Body of pancreas (tissue), 4 donors: ENCODE data around the gene KRTAP21-3. TPM values are rescaled to one million over a fixed set of nuclear protein-coding genes. Genes with fewer than 3 reads are reported as not detected.
"Not testable (repeated sequence)": the region's sequence is repeated elsewhere in the genome, so short reads cannot be mapped to it uniquely, and the experiment has no call there.

ENCODE experiments used
- ATAC-seq: fragments of 150-250 bp; one replicate; pipeline ENCODE4 v1.9.1; 2016
- DNase-seq, 4 donors: peaks; one replicate each; pipeline ENCODE4 v3.0.0-alpha.2; 2019
- H3K27ac ChIP-seq, 4 donors: fragments of 200-600 bp; sonication (generic); 1 replicate in 3 of 4; 2 replicates in 1 of 4; pipeline versions ENCODE4 v1.5.1 to v1.6.1; 2016 to 2019; ENCODE audit warnings: mild to moderate bottlenecking in 1 of 4, mixed read lengths in 1 of 4, moderate library complexity in 1 of 4
- H3K27me3 ChIP-seq, 2 donors: fragments of 200-600 bp; sonication (generic); one replicate each; pipeline ENCODE4 v1.6.0; 2016; ENCODE audit warnings: mild to moderate bottlenecking in 1 of 2
- H3K36me3 ChIP-seq, 2 donors: fragments of 200-600 bp; sonication (generic); replicated peaks in 1 of 2; 2 replicates each; pipeline ENCODE4 v1.5.1; 2016; ENCODE audit warnings: low read depth in 2 of 2; ENCODE audit not compliant: insufficient read depth in 1 of 2
- H3K4me1 ChIP-seq: fragments of 200-600 bp; sonication (generic); one replicate; pipeline ENCODE4 v1.6.0; 2016
- H3K4me3 ChIP-seq, 2 donors: fragments of 200-600 bp; sonication (generic); 1 replicate in 1 of 2; 2 replicates in 1 of 2; pipeline ENCODE4 v1.5.1; 2016 to 2019
- H3K9me3 ChIP-seq, 3 donors: fragments of 200-600 bp; sonication (generic); 1 replicate in 2 of 3; 2 replicates in 1 of 3; pipeline ENCODE4 v1.5.1; 2016
- POLR2A ChIP-seq, 3 donors: fragments of 450-650 bp; IDR thresholded peaks; one replicate each; pipeline ENCODE4 v1.6.1; 2016; ENCODE audit warnings: antibody characterized with exemption in 3 of 3, mild to moderate bottlenecking in 2 of 3
- WGBS, 2 donors: methylation state at CpG; one replicate each; pipeline ENCODE4 v1.1.5; 2017; 5-methylcytosine and 5-hydroxymethylcytosine counted together
- intact Hi-C: fragments of 100-400 bp; cut with DNase I; formaldehyde crosslinking; loops from one replicate; pipeline ENCODE4 v1.15.1; 2023
- total RNA-seq, 2 donors: library from RNA; depleted of rRNA; stranded (reverse); fragments of >200 nt; gene quantifications; one replicate each; pipeline ENCODE4 v1.1.0, GENCODE V29; 2016
- TF ChIP-seq, protein P1 (sequence below), 7 experiments: fragments of 450-650 bp in 4 of 7; fragments of 200-600 bp in 3 of 7; sonication (generic) in 3 of 7; IDR thresholded peaks; one replicate each; pipeline ENCODE4 v1.5.1; 2016 to 2019; ENCODE audit warnings: antibody characterized with exemption in 7 of 7

The KRTAP21-3 gene
- not detected for total RNA-seq

DNA sequence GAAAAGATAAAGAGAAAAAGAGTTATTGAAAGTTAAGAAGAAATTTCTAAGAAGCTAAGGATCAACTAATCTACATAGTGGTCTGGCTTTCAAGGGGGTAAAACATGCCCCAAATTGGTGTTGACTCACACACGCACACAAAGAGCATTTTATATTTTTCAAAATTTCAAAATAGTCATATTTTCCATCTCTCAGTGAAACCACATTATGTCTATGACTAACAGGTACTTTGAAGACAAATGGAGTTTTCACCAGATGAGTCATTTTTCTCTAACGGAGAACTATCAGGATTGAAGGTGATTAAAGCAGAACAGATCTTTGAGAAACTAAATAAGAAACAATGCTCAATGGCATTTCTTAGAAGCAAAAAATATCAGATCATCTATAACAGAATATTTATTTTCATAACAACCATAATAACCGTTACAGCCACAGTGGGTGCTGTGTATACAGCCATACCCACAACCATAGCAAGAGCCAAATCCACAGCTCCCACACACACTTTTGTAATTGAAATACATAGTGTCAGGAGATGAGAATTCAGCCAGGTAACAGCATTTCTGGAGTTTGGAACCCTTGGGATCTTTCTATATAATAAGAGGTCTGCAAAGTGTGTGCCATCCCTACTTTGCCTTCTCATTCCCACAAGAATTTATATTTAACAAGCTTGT, at the start of gene KRTAP21-3:
TSS of gene KRTAP21-3 (minus strand) at position 539 of the 671 bp plus-strand sequence. CDS start at position 521, 18 bp downstream.
- Histone ChIP-seq H3K4me1 (no peaks in the 10 kb centered on the region), H3K36me3 (no peaks in the 10 kb centered on the region), H3K9me3 (no peaks in the 10 kb centered on the region), H3K27ac (no peak within 1 kb of the TSS), H3K27me3 (no peaks in the 10 kb centered on the region), H3K4me3 (no peak within 1 kb of the TSS)
- TF ChIP-seq, protein P1, sequence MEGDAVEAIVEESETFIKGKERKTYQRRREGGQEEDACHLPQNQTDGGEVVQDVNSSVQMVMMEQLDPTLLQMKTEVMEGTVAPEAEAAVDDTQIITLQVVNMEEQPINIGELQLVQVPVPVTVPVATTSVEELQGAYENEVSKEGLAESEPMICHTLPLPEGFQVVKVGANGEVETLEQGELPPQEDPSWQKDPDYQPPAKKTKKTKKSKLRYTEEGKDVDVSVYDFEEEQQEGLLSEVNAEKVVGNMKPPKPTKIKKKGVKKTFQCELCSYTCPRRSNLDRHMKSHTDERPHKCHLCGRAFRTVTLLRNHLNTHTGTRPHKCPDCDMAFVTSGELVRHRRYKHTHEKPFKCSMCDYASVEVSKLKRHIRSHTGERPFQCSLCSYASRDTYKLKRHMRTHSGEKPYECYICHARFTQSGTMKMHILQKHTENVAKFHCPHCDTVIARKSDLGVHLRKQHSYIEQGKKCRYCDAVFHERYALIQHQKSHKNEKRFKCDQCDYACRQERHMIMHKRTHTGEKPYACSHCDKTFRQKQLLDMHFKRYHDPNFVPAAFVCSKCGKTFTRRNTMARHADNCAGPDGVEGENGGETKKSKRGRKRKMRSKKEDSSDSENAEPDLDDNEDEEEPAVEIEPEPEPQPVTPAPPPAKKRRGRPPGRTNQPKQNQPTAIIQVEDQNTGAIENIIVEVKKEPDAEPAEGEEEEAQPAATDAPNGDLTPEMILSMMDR (IDR thresholded peaks at IDR 0.05): no peak
- no peak for TF ChIP-seq POLR2A (IDR thresholded peaks at IDR 0.05)
- DNase-seq: no peak
- 72 to 75% methylated on average over 3 of the region's 3 CpGs for WGBS, 2 donors
- ATAC-seq: no peak
- intact Hi-C loops: no loop called here

- intact Hi-C loops: no loop called here
- Histone ChIP-seq H3K27ac (no peak overlapping the region), H3K4me3 (no peak overlapping the region), H3K27me3 (no peaks in the 10 kb centered on the region), H3K9me3 (no peaks in the 10 kb centered on the region), H3K36me3 (no peaks in the 10 kb centered on the region), H3K4me1 (no peaks in the 10 kb centered on the region)
- WGBS, 2 donors: 73 to 75% methylated on average over 2 of the region's 2 CpGs
- DNase-seq: no peak
- no peak for ATAC-seq
- TF ChIP-seq POLR2A (IDR thresholded peaks at IDR 0.05): no peak
- TF ChIP-seq, protein P1 (IDR thresholded peaks at IDR 0.05): no peak
Observed at GRCh38 chr21:30760776-30761175, 42.2 kb upstream of the KRTAP21-3 start.

DNA sequence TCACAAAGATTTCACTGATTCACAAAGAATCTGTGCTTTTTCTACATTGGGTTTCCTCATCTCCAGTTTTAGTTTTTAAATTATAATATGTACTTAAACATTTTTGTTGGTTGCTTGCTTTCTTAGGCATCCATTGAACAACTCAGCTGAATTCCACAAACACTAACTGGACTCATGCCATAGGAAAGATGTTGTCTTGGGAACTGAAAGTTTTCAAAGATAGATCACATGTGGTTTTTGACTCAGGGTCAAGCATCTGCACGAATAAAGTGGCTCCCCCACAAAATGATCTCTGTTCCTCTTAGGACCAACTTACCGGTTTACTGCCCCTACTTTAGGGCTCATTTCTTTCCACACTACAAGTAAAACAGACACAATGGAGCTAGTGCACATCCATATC, 39.7 kb upstream of the KRTAP21-3 start:
- intact Hi-C loops: no loop called here
- 56 to 57% methylated on average over 2 of the region's 2 CpGs for WGBS, 2 donors
- Histone ChIP-seq H3K36me3 (no peaks in the 10 kb centered on the region), H3K4me1 (no peaks in the 10 kb centered on the region), H3K27ac (no peak overlapping the region), H3K9me3 (no peaks in the 10 kb centered on the region), H3K4me3 (no peak overlapping the region), H3K27me3 (no peaks in the 10 kb centered on the region)
- ATAC-seq: no peak
- TF ChIP-seq POLR2A (IDR thresholded peaks at IDR 0.05): no peak
- TF ChIP-seq, protein P1 (IDR thresholded peaks at IDR 0.05): no peak
- DNase-seq: no peak

DNA sequence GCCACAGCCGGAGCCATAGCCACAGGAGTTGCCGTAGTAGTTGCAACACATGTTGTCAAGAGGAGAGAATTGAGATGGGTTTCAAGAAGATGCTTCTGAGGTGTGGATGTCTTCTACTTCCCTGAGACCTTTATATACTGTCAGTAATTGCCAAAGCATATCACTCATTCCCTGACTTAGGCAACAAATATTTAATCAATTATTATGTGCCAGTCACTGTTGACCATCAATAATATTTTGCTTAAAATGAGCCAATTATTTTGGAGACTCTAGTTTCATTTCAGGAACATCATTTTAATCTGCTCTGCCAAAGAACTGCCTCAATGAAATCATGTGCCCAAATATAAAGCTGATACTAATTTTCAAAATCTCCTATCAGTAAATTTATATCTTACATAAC, 36.8 kb upstream of the KRTAP21-3 start, which contains the start of gene KRTAP21-1:
TSS of gene KRTAP21-1 (minus strand) at position 101 of the 400 bp plus-strand sequence. CDS start at position 51, 50 bp downstream.
- ATAC-seq, H3K27me3 ChIP-seq, H3K27ac ChIP-seq, DNase-seq, H3K4me3 ChIP-seq, H3K36me3 ChIP-seq, intact Hi-C loops, H3K9me3 ChIP-seq, H3K4me1 ChIP-seq: not testable (repeated sequence)
- WGBS, 2 donors: 100% methylated on average over 2 of the region's 2 CpGs

DNA sequence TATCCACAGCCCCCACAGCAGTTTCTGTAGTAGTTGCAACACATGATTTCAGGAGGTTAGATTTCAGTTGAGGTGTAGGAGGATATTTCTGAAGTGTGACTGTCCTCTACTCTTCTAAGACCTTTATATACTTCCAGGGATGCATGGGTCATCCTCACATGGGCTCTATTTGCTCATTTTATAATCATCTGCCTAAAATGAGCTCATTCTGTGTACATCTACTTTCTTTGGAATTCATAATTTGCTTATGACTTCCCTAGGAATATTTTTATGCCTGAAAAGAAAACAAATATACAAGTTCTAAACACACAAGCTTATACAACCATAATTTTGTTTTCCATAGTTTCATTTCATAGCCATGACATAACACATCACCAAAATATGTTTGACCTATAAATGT, 28.6 kb upstream of the KRTAP21-3 start, which contains the start of gene KRTAP21-2:
TSS of gene KRTAP21-2 (minus strand) at position 101 of the 400 bp plus-strand sequence. CDS start at position 44, 57 bp downstream.
- intact Hi-C loops: no loop called here
- no peak for DNase-seq
- no peaks in the 10 kb centered on the region for H3K4me1 ChIP-seq
- H3K27me3 ChIP-seq: no peaks in the 10 kb centered on the region
- H3K36me3 ChIP-seq: no peaks in the 10 kb centered on the region
- no peak for ATAC-seq
- TF ChIP-seq, protein P1 (IDR thresholded peaks at IDR 0.05): no peak
- no peak for TF ChIP-seq POLR2A (IDR thresholded peaks at IDR 0.05)
- H3K9me3 ChIP-seq: no peaks in the 10 kb centered on the region
- H3K4me3 ChIP-seq: no peak within 1 kb of the TSS
- H3K27ac ChIP-seq: no peak within 1 kb of the TSS
